K562 (cell line): Measurements from ENCODE around the gene SCP2. TPM values are rescaled to one million over a fixed set of nuclear protein-coding genes. Genes with fewer than 3 reads are reported as not detected.
A peak's percentile ranks its signal among the peaks of the same experiment; 100 is the strongest.

ENCODE experiments used
- ARID3A ChIP-seq: IDR thresholded peaks from 2 replicates; pipeline ENCODE4 v1.6.1; 2012; ENCODE audit warnings: low read depth, low read length, improper control_type of control experiment, borderline replicate concordance
- C11orf30 ChIP-seq: fragments of 450-650 bp; IDR thresholded peaks from 2 replicates; pipeline ENCODE4 v1.6.1; 2016; ENCODE audit warnings: low read depth, mild to moderate bottlenecking
- CBFA2T3 ChIP-seq: fragments of 450-650 bp; IDR thresholded peaks from 2 replicates; pipeline ENCODE4 v1.6.1; 2017
- EP400 ChIP-seq: fragments of 450-650 bp; IDR thresholded peaks from 2 replicates; pipeline ENCODE4 v1.6.1; 2017; ENCODE audit warnings: antibody characterized with exemption, mild to moderate bottlenecking, moderate library complexity
- ETS1 ChIP-seq: conservative IDR thresholded peaks from 2 replicates; pipeline ENCODE4 v1.6.1; 2011; ENCODE audit warnings: low read depth, mild to moderate bottlenecking, low read length; ENCODE audit not compliant: control insufficient read depth
- FOXM1 ChIP-seq, 2 experiments: fragments of 450-650 bp in 1 of 2; sonication (generic) in 1 of 2; formaldehyde crosslinking in 1 of 2; IDR thresholded peaks; 2 replicates each; pipeline versions ENCODE4 v1.6.1 to v1.9.0; 2017 to 2022; ENCODE audit warnings: low read depth in 2 of 2, mild to moderate bottlenecking in 2 of 2, missing genetic modification reagents in 1 of 2, moderate library complexity in 1 of 2
- GATAD2A ChIP-seq: fragments of 450-650 bp; IDR thresholded peaks from 2 replicates; pipeline ENCODE4 v1.6.1; 2017
- HES1 ChIP-seq: fragments of 450-650 bp; IDR thresholded peaks from 2 replicates; pipeline ENCODE4 v1.6.1; 2016; ENCODE audit warnings: low read depth, mild to moderate bottlenecking, moderate library complexity
- HEY1 ChIP-seq: fragments of 250-450 bp; sonication (Bioruptor Pico); IDR thresholded peaks from 2 replicates; pipeline ENCODE4 v1.5.0; 2020; ENCODE audit warnings: mild to moderate bottlenecking, moderate library complexity, borderline replicate concordance
- RBM14 ChIP-seq: fragments of 200-400 bp; formaldehyde crosslinking; IDR thresholded peaks from 2 replicates; pipeline ENCODE4 v1.6.1; 2018; ENCODE audit warnings: low read depth, mild to moderate bottlenecking, low read length, moderate library complexity, borderline replicate concordance; ENCODE audit not compliant: insufficient read depth
- RBM39 ChIP-seq: fragments of 200-400 bp; formaldehyde crosslinking; optimal IDR thresholded peaks from 2 replicates; pipeline ENCODE3; 2018; ENCODE audit warnings: low read depth, low read length
- YBX1 ChIP-seq: fragments of 450-650 bp; IDR thresholded peaks from 2 replicates; pipeline ENCODE4 v1.7.1; 2016; ENCODE audit warnings: mild to moderate bottlenecking
- ZNF133 ChIP-seq: fragments of 250-450 bp; sonication (Bioruptor Pico); IDR thresholded peaks from 2 replicates; pipeline ENCODE4 v1.4.0; 2020; ENCODE audit warnings: mild to moderate bottlenecking
- ZNF717 ChIP-seq: fragments of 250-450 bp; sonication (Bioruptor Pico); IDR thresholded peaks from 2 replicates; pipeline ENCODE4 v1.5.0; 2021
- ZNF766 ChIP-seq: fragments of 200-800 bp; sonication (Bioruptor generic); conservative IDR thresholded peaks from 2 replicates; pipeline ENCODE4 v1.6.1; 2016; ENCODE audit warnings: missing genetic modification characterization, missing compliant biosample characterization
- polyA plus RNA-seq, 8 experiments: library from polyadenylated mRNA; depleted of rRNA in 4 of 8; stranded (reverse) in 5 of 8; unstranded in 3 of 8; fragments of >200 nt; fragmentation: Nextera tagmentation in 2 of 8; fragmentation: Illumina TruSeq in 1 of 8; extraction: Ambion mirVana in 2 of 8; extraction: Trizol in 1 of 8; gene quantifications; 2 replicates each; pipeline versions ENCODE4 v1.2.1 to v1.2.3, GENCODE V29; 2011 to 2014; ENCODE audit warnings: inconsistent platforms in 1 of 8, missing spikeins in 1 of 8
- total RNA-seq, 7 experiments: library from RNA; depleted of rRNA in 6 of 7; stranded (reverse); fragments of >200 nt in 6 of 7; fragmentation: Illumina TruSeq in 2 of 7; extraction: Trizol in 2 of 7; gene quantifications; 2 replicates each; pipeline versions ENCODE4 v1.2.1 to v1.2.3, GENCODE V29; 2011 to 2021; ENCODE audit warnings: low replicate concordance in 1 of 7

The SCP2 gene
- total and polyA plus RNA-seq, 9 of the 15 experiments (the other 6 are each of a cell fraction or from before 2014, with no cell fraction given), result 63.8 to 258 (median 106) TPM

GRCh38 chr1:53014791-53015507 lies 87.9 kb downstream of the SCP2 start (continued):
- TF ChIP-seq C11orf30 (no peak), RBM39 (no peak), HES1 (no peak; the same call in 1 of the 2 replicates), FOXM1 (IDR thresholded peaks at IDR 0.05; ENCODE audit: low read depth) (peak; percentile 73; the same call in 1 of the 2 replicates), FOXM1 (CRISPR knock-in tag; IDR thresholded peaks at IDR 0.05; ENCODE audit: low read depth) (no peak), YBX1 (no peak), RBM14 (no peak), ZNF133 (no peak), CBFA2T3 (no peak), ETS1 (peak; percentile 73; the same call in 1 of the 2 replicates), ARID3A (no peak), ZNF717 (no peak), HEY1 (no peak), EP400 (peak; percentile 36; the same call in 1 of the 2 replicates), ZNF766 (no peak), GATAD2A (no peak)
